Measurements from ENCODE around the gene HDAC4. TPM values are rescaled to one million over a fixed set of nuclear protein-coding genes. Genes with fewer than 3 reads are reported as not detected.

The HDAC4 gene
- total and polyA plus RNA-seq, 10 of the 15 experiments (the other 5 are each of a cell fraction or from before 2014, with no cell fraction given): 0.22 to 15.7 (median 4.8) TPM

GRCh38 chr2:239401067-239401880 is 454 bp upstream of the HDAC4 start (continued):
- TF ChIP-seq SRF (IDR thresholded peaks at IDR 0.05; ENCODE audit: low read depth in 2 of 2, low read length in 2 of 2) (no peak), ETV6 (conservative IDR thresholded peaks at IDR 0.05 in 1 of 2, IDR thresholded peaks at IDR 0.05 in 1 of 2; ENCODE audit: borderline replicate concordance in 1 of 2, low read depth in 1 of 2) (no peak; a peak in 1 of 4 replicates), SMAD1 (IDR thresholded peaks at IDR 0.05; ENCODE audit: low read depth, partially characterized antibody) (no peak), POU2F2 (IDR thresholded peaks at IDR 0.05; ENCODE audit: borderline replicate concordance, low read depth, low read length) (peak; percentile 70; the same call in 1 of the 3 replicates), ZBTB4 (CRISPR knock-in tag; IDR thresholded peaks at IDR 0.05) (0 out of 2 replicates have a peak, but pooled peaks have one; percentile 14), BMI1 (IDR thresholded peaks at IDR 0.05; ENCODE audit: borderline replicate concordance) (no peak), SIN3A (IDR thresholded peaks at IDR 0.05; ENCODE audit: low read depth, low read length) (0 out of 2 replicates have a peak, but pooled peaks have one; percentile 43), MEF2B (IDR thresholded peaks at IDR 0.05; ENCODE audit: partially characterized antibody, poor library complexity, severe bottlenecking) (peak; percentile 27), SKIL (IDR thresholded peaks at IDR 0.05; ENCODE audit: low read depth, poor library complexity, severe bottlenecking) (no peak), ATF3 (IDR thresholded peaks at IDR 0.05; ENCODE audit: borderline replicate concordance, extremely low read depth, low read depth, low read length) (peak; percentile 87; the same call in 1 of the 2 replicates), ZNF274 (IDR thresholded peaks at IDR 0.05; ENCODE audit: insufficient read depth, insufficient read length) (no peak), BCL3 (IDR thresholded peaks at IDR 0.05; ENCODE audit: borderline replicate concordance, insufficient read depth, low read depth, low read length, poor library complexity, severe bottlenecking) (no peak), FOS (IDR thresholded peaks at IDR 0.05; ENCODE audit: borderline replicate concordance, extremely low read depth, insufficient read length) (peak; percentile 36), CHD1 (IDR thresholded peaks at IDR 0.05; ENCODE audit: low read depth, low read length) (no peak), FOXM1 (IDR thresholded peaks at IDR 0.05; ENCODE audit: low read depth, low read length) (no peak), BRCA1 (IDR thresholded peaks at IDR 0.05; ENCODE audit: low read depth, low read length) (0 out of 2 replicates have a peak, but pooled peaks have one; percentile 6), USF1 (IDR thresholded peaks at IDR 0.05; ENCODE audit: borderline replicate concordance, extremely low read length, insufficient read depth, low read depth, low read length) (peak; percentile 99), EP300 (IDR thresholded peaks at IDR 0.05; ENCODE audit: borderline replicate concordance in 1 of 2, control insufficient read depth in 1 of 2, low read depth in 2 of 2, low read length in 2 of 2) (0 out of 4 replicates have a peak, but pooled peaks of 1 of the 2 experiments have one; percentile 32), ZNF24 (IDR thresholded peaks at IDR 0.05) (no peak)

All from GM12878 (cell line).